GM21528 (cell line): ENCODE data around the gene KCNMA1.

ENCODE experiments used
- ATAC-seq: cut with Tn5 transposase; IDR thresholded peaks from one replicate; pipeline ENCODE4 v1.9.1; 2021; ENCODE audit warnings: mild to moderate bottlenecking, moderate library complexity; ENCODE audit not compliant: unreplicated experiment, low FRiP score

Gene KCNMA1

GRCh38 chr10:77514870-77515269 lies 122.7 kb downstream of the KCNMA1 start:
- ATAC-seq: no peak

- no peak for ATAC-seq
Observed at GRCh38 chr10:77513781-77514331, 123.8 kb downstream of the KCNMA1 start.

- no peak for ATAC-seq
Observed at GRCh38 chr10:77513220-77513619, 124.4 kb downstream of the KCNMA1 start.

GRCh38 chr10:77512219-77512578 lies 125.4 kb downstream of the KCNMA1 start:
- no peak for ATAC-seq

- ATAC-seq: no peak
Observed at GRCh38 chr10:77511498-77512218, 126.0 kb downstream of the KCNMA1 start.

GRCh38 chr10:77510695-77511094 lies 126.9 kb downstream of the KCNMA1 start:
- no peak for ATAC-seq

GRCh38 chr10:77510294-77510693 lies 127.3 kb downstream of the KCNMA1 start:
- no peak for ATAC-seq

- ATAC-seq: no peak
Observed at GRCh38 chr10:77509391-77509790, 128.2 kb downstream of the KCNMA1 start.

GRCh38 chr10:77507291-77507880 lies 130.2 kb downstream of the KCNMA1 start:
- ATAC-seq: no peak

GRCh38 chr10:77506517-77507200 lies 130.9 kb downstream of the KCNMA1 start:
- ATAC-seq: no peak

- ATAC-seq: no peak
Observed at GRCh38 chr10:77505431-77506334, 131.9 kb downstream of the KCNMA1 start.

GRCh38 chr10:77504873-77505257 lies 132.7 kb downstream of the KCNMA1 start:
- ATAC-seq: no peak

- ATAC-seq: no peak
Observed at GRCh38 chr10:77504196-77504872, 133.3 kb downstream of the KCNMA1 start.

- ATAC-seq: no peak
Observed at GRCh38 chr10:77501846-77502261, 135.8 kb downstream of the KCNMA1 start.

GRCh38 chr10:77501152-77501845 lies 136.3 kb downstream of the KCNMA1 start:
- ATAC-seq: no peak

- peak; percentile 51 for ATAC-seq
Observed at GRCh38 chr10:77500754-77501151, 136.9 kb downstream of the KCNMA1 start.

GRCh38 chr10:77498829-77499228 lies 138.8 kb downstream of the KCNMA1 start:
- no peak for ATAC-seq

- no peak for ATAC-seq
Observed at GRCh38 chr10:77498210-77498609, 139.4 kb downstream of the KCNMA1 start.

GRCh38 chr10:77497748-77498147 lies 139.9 kb downstream of the KCNMA1 start:
- ATAC-seq: no peak
